GM19238 (cell line): ENCODE data around the gene ZMYND11.
"Not testable (repeated sequence)": the region's sequence is repeated elsewhere in the genome, so short reads cannot be mapped to it uniquely, and the experiment has no call there.

Experiments used
- DNase-seq: peaks from one replicate; pipeline ENCODE4 v3.0.0; 2011; ENCODE audit warnings: low spot score; ENCODE audit not compliant: insufficient read length

The ZMYND11 gene

GRCh38 chr10:132946-133898, 2.0 kb upstream of the ZMYND11 start:
- DNase-seq, result no peak

GRCh38 chr10:134247-135131, 766 bp upstream of the ZMYND11 start:
- DNase-seq, result peak; percentile 51

GRCh38 chr10:135601-136464, 578 bp downstream of the ZMYND11 start:
- peak; percentile 45 for DNase-seq

GRCh38 chr10:136465-136762, 1.2 kb downstream of the ZMYND11 start:
- DNase-seq, result no peak

GRCh38 chr10:137031-137430, 1.8 kb downstream of the ZMYND11 start:
- DNase-seq, result peak; percentile 22

- DNase-seq, result no peak
Observed at GRCh38 chr10:137606-138005, 2.4 kb downstream of the ZMYND11 start.

- DNase-seq, result no peak
Observed at GRCh38 chr10:142371-142770, 7.1 kb downstream of the ZMYND11 start.

GRCh38 chr10:152915-153314, 17.7 kb downstream of the ZMYND11 start:
- DNase-seq, result no peak

- DNase-seq, result no peak
Observed at GRCh38 chr10:154348-154747, 19.1 kb downstream of the ZMYND11 start.

- DNase-seq, result no peak
Observed at GRCh38 chr10:167383-167782, 32.1 kb downstream of the ZMYND11 start.

- no peak for DNase-seq
Observed at GRCh38 chr10:173741-174140, 38.5 kb downstream of the ZMYND11 start.

GRCh38 chr10:176677-177076, 41.4 kb downstream of the ZMYND11 start:
- no peak for DNase-seq

GRCh38 chr10:178208-178607, 43.0 kb downstream of the ZMYND11 start:
- no peak for DNase-seq

GRCh38 chr10:178723-179122, 43.5 kb downstream of the ZMYND11 start:
- no peak for DNase-seq

- DNase-seq, result no peak
Observed at GRCh38 chr10:182441-183201, 47.4 kb downstream of the ZMYND11 start.

- DNase-seq, result no peak
Observed at GRCh38 chr10:184174-184573, 48.9 kb downstream of the ZMYND11 start.

- DNase-seq, result no peak
Observed at GRCh38 chr10:184911-185310, 49.7 kb downstream of the ZMYND11 start.

GRCh38 chr10:185571-185970, 50.3 kb downstream of the ZMYND11 start:
- DNase-seq, result not testable (repeated sequence)

- DNase-seq, result no peak
Observed at GRCh38 chr10:186911-187310, 51.7 kb downstream of the ZMYND11 start.

- DNase-seq, result no peak
Observed at GRCh38 chr10:188546-188945, 53.3 kb downstream of the ZMYND11 start.

- no peak for DNase-seq
Observed at GRCh38 chr10:190216-190615, 55.0 kb downstream of the ZMYND11 start.
